Fibroblast of the aortic adventitia (primary cell): Measurements from ENCODE around the gene SPC25. TPM values are rescaled to one million over a fixed set of nuclear protein-coding genes. Genes with fewer than 3 reads are reported as not detected.

Source experiments
- DNase-seq: peaks from one replicate; pipeline ENCODE4 v3.0.0-alpha.2; 2010; ENCODE audit warnings: low read depth
- H3K4me3 ChIP-seq: 2 replicates; pipeline ENCODE4 v1.5.1; 2011; ENCODE audit warnings: low read depth, mild to moderate bottlenecking, control low read depth, low read length, moderate library complexity
- total RNA-seq: library from RNA; depleted of rRNA; stranded (reverse); fragments of >200 nt; gene quantifications from 2 replicates; pipeline ENCODE4 v1.2.3, GENCODE V29; 2012; ENCODE audit warnings: low replicate concordance
- TF ChIP-seq, protein P1 (sequence below): IDR thresholded peaks from 2 replicates; pipeline ENCODE4 v1.5.1; 2011; ENCODE audit warnings: mild to moderate bottlenecking, low read length, control low read depth, inconsistent platforms; ENCODE audit not compliant: insufficient read depth

Gene SPC25
- total RNA-seq, 1 donor = 19.3 TPM

- TF ChIP-seq, protein P1, sequence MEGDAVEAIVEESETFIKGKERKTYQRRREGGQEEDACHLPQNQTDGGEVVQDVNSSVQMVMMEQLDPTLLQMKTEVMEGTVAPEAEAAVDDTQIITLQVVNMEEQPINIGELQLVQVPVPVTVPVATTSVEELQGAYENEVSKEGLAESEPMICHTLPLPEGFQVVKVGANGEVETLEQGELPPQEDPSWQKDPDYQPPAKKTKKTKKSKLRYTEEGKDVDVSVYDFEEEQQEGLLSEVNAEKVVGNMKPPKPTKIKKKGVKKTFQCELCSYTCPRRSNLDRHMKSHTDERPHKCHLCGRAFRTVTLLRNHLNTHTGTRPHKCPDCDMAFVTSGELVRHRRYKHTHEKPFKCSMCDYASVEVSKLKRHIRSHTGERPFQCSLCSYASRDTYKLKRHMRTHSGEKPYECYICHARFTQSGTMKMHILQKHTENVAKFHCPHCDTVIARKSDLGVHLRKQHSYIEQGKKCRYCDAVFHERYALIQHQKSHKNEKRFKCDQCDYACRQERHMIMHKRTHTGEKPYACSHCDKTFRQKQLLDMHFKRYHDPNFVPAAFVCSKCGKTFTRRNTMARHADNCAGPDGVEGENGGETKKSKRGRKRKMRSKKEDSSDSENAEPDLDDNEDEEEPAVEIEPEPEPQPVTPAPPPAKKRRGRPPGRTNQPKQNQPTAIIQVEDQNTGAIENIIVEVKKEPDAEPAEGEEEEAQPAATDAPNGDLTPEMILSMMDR = no peak
- H3K4me3 ChIP-seq = no peak overlapping the region
- no peak for DNase-seq
These were observed 38.8 kb upstream of the SPC25 start for GRCh38 chr2:168929031-168929430.

DNA sequence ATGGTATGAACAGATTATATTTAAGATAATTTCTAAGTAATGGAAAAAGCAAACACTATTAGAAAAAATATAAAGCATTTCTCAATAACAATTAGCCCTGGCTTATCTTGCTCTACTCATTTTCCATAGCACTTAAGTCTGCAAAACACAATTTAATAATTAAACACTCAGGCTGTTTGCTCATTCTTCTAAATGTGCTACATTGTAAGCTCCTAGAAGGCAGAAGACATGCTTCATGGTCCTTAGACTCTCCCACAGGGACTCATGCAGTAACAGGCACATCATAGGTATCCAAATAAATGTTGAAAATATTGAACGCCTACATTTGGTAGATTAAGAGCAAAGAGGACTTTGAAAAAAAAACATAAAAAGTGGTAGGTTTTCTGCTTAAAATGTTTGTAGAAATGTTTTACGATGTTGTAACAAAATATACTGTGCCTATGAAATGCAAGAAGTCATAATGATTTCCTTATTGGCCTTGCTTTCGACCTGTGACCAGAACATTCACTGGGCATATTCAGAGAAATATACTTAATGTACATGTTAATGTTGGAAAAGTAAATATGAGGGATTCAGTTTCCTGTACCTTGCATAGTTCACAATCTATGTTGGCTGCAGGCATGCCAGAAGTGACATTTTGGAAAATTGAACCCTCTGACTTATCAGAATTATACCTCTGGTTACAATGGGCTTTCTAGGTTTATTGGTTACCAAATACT, 38.0 kb upstream of the SPC25 start:
- TF ChIP-seq, protein P1 = no peak
- no peak overlapping the region for H3K4me3 ChIP-seq
- DNase-seq = no peak

DNA sequence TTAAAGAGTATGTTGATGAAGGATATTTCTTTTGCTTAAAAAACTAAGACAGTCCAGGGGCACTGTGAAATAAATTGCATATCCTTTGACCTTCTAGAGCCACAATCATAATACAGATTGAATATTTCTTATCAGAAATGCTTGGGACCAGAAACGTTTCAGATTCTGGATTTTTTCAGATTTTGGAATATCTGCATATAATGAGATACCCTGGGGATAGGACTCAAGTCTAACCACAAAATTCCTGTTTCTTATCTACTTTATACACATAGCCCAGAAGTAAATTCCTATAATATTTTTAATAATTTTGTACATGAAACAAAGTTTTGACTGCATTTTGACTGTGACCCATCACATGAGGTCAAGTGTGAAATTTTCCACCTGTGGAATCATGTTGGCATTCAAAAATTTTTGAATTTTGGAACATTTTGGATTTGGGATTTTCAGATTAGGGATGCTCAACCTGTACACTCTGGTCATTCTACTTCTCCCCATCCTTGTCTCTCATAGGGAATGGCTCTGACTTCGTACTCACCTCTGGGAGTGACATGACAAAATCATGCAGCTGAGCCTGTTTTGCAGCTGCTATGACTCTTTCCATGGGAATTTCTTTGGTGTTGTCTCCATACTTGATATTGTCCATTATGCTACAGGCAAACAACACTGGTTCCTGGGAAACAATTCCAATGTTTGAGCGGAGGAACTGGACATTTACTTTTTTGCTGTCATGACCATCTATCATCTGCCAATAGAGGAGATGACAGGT, 36.6 kb upstream of the SPC25 start:
- TF ChIP-seq, protein P1 = no peak
- peak; percentile 38 for DNase-seq
- no peak overlapping the region for H3K4me3 ChIP-seq

- DNase-seq = peak; percentile 63
- no peak overlapping the region for H3K4me3 ChIP-seq
- TF ChIP-seq, protein P1 = peak; percentile 46
These were observed 30.4 kb upstream of the SPC25 start for GRCh38 chr2:168920504-168921157.

- DNase-seq = no peak
- no peak overlapping the region for H3K4me3 ChIP-seq
- TF ChIP-seq, protein P1 = no peak
These were observed 26.1 kb upstream of the SPC25 start for GRCh38 chr2:168916331-168916675.

GRCh38 chr2:168915441-168916330, 25.5 kb upstream of the SPC25 start:
- no peak overlapping the region for H3K4me3 ChIP-seq
- no peak for DNase-seq
- TF ChIP-seq, protein P1 = no peak
